ENCODE results near the gene PRRT2. TPM values are rescaled to one million over a fixed set of nuclear protein-coding genes. Genes with fewer than 3 reads are reported as not detected.

Gene PRRT2
- polyA plus RNA-seq, 1 donor from 2014 or later: not detected

- no peaks in the 10 kb centered on the region for H3K9me3 Mint-ChIP-seq
- peak overlapping the region; percentile 96 to 100 (median 100) for H3K4me3 Mint-ChIP-seq
- no peaks in the 10 kb centered on the region for H3K27me3 Mint-ChIP-seq
- H3K27ac Mint-ChIP-seq: peak overlapping the region; percentile 95 to 100 (median 99)
- H3K36me3 Mint-ChIP-seq: peaks cover 5% of the 10 kb centered on the region
- peaks cover 23 to 28% (median 26%) of the 10 kb centered on the region in 3 donors for H3K4me1 Mint-ChIP-seq
Measured at GRCh38 chr16:29805232-29806098, 6.5 kb upstream of the PRRT2 start.

- Mint-ChIP-seq H3K4me3 (peak within 1 kb of the TSS; percentile 96 to 100 (median 100)), H3K36me3 (peaks cover 5% of the 10 kb centered on the region), H3K27me3 (peaks cover 1% of the 10 kb centered on the region), H3K9me3 (no peaks in the 10 kb centered on the region), H3K4me1 (peaks cover 26 to 33% (median 32%) of the 10 kb centered on the region in 3 donors), H3K27ac (peak within 1 kb of the TSS; percentile 95 to 100 (median 99))
Measured at GRCh38 chr16:29806099-29806579, 5.9 kb upstream of the PRRT2 start, which contains the start of gene MAZ. Gene MAZ (plus strand): TSS chr16:29806529. CDS start chr16:29806702, 173 bp downstream.

GRCh38 chr16:29806641-29807425 lies 5.2 kb upstream of the PRRT2 start:
- Mint-ChIP-seq H3K27ac (peak overlapping the region; percentile 90 to 98 (median 95)), H3K4me1 (peaks cover 27 to 37% (median 35%) of the 10 kb centered on the region in 3 donors), H3K4me3 (peak overlapping the region; percentile 80 to 97 (median 88)), H3K27me3 (peaks cover 1% of the 10 kb centered on the region), H3K36me3 (peaks cover 5% of the 10 kb centered on the region), H3K9me3 (no peaks in the 10 kb centered on the region)

- H3K4me3 Mint-ChIP-seq: peak overlapping the region; percentile 80 to 97 (median 88)
- peaks cover 27 to 40% (median 35%) of the 10 kb centered on the region in 3 donors for H3K4me1 Mint-ChIP-seq
- H3K27me3 Mint-ChIP-seq: peaks cover 1% of the 10 kb centered on the region
- peak overlapping the region; percentile 90 to 98 (median 95) for H3K27ac Mint-ChIP-seq
- H3K36me3 Mint-ChIP-seq: peaks cover 5% of the 10 kb centered on the region
- H3K9me3 Mint-ChIP-seq: no peaks in the 10 kb centered on the region
Measured at GRCh38 chr16:29807426-29808218, 4.4 kb upstream of the PRRT2 start.

- Mint-ChIP-seq H3K4me1 (peaks cover 27 to 40% (median 35%) of the 10 kb centered on the region in 3 donors), H3K4me3 (peak overlapping the region; percentile 80 to 97 (median 88)), H3K27me3 (peaks cover 1% of the 10 kb centered on the region), H3K27ac (peak overlapping the region; percentile 90 to 98 (median 95)), H3K9me3 (no peaks in the 10 kb centered on the region), H3K36me3 (peaks cover 5% of the 10 kb centered on the region)
Measured at GRCh38 chr16:29808219-29808900, 3.6 kb upstream of the PRRT2 start.

- H3K36me3 Mint-ChIP-seq: peaks cover 5% of the 10 kb centered on the region
- peaks cover 18 to 33% (median 28%) of the 10 kb centered on the region in 3 donors for H3K4me1 Mint-ChIP-seq
- peaks cover 1% of the 10 kb centered on the region for H3K27me3 Mint-ChIP-seq
- H3K9me3 Mint-ChIP-seq: no peaks in the 10 kb centered on the region
- H3K27ac Mint-ChIP-seq: peak overlapping the region in 2 of 3 donors; percentile 92 to 93
- H3K4me3 Mint-ChIP-seq: peak overlapping the region; percentile 21 to 97 (median 87)
Measured at GRCh38 chr16:29809031-29809747, 2.8 kb upstream of the PRRT2 start.

GRCh38 chr16:29809850-29810698 lies 1.9 kb upstream of the PRRT2 start:
- no peaks in the 10 kb centered on the region for H3K9me3 Mint-ChIP-seq
- H3K4me3 Mint-ChIP-seq: peak overlapping the region in 3 of 4 donors; percentile 80 to 88 (median 85)
- peaks cover 1% of the 10 kb centered on the region for H3K27me3 Mint-ChIP-seq
- H3K36me3 Mint-ChIP-seq: peaks cover 5% of the 10 kb centered on the region
- H3K27ac Mint-ChIP-seq: peak overlapping the region in 2 of 3 donors; percentile 92 to 93
- H3K4me1 Mint-ChIP-seq: peaks cover 13 to 32% (median 24%) of the 10 kb centered on the region in 3 donors

- peak overlapping the region; percentile 78 to 94 (median 84) for H3K4me3 Mint-ChIP-seq
Measured at GRCh38 chr16:29810699-29811169, 1.3 kb upstream of the PRRT2 start.

GRCh38 chr16:29811170-29811895 lies 660 bp upstream of the PRRT2 start:
- H3K27ac Mint-ChIP-seq: peak overlapping the region; percentile 71 to 93 (median 92)
- peaks cover 4% of the 10 kb centered on the region for H3K36me3 Mint-ChIP-seq
- H3K4me3 Mint-ChIP-seq: peak overlapping the region; percentile 78 to 94 (median 84)
- H3K9me3 Mint-ChIP-seq: no peaks in the 10 kb centered on the region
- peaks cover 14 to 37% (median 30%) of the 10 kb centered on the region in 3 donors for H3K4me1 Mint-ChIP-seq
- H3K27me3 Mint-ChIP-seq: peaks cover 3% of the 10 kb centered on the region

More at GRCh38 chr16:29810699-29811169, 1.3 kb upstream of the PRRT2 start:
- peaks cover 11 to 35% (median 27%) of the 10 kb centered on the region in 3 donors for H3K4me1 Mint-ChIP-seq
- H3K27ac Mint-ChIP-seq: peak overlapping the region in 2 of 3 donors; percentile 92 to 93
- H3K36me3 Mint-ChIP-seq: peaks cover 4% of the 10 kb centered on the region
- no peaks in the 10 kb centered on the region for H3K9me3 Mint-ChIP-seq
- H3K27me3 Mint-ChIP-seq: peaks cover 2% of the 10 kb centered on the region

GRCh38 chr16:29812754-29813643 lies 1.0 kb downstream of the PRRT2 start:
- Mint-ChIP-seq H3K27me3 (peaks cover 3% of the 10 kb centered on the region), H3K4me1 (peaks cover 20 to 40% (median 32%) of the 10 kb centered on the region in 3 donors), H3K27ac (peak overlapping the region; percentile 23 to 85 (median 74)), H3K36me3 (peaks cover 3% of the 10 kb centered on the region), H3K9me3 (no peaks in the 10 kb centered on the region), H3K4me3 (peak overlapping the region; percentile 54 to 81 (median 68))

All from IgD-negative memory B cell (primary cell).